BJ (cell line): ENCODE data around the gene UBXN2A. TPM values are rescaled to one million over a fixed set of nuclear protein-coding genes. Genes with fewer than 3 reads are reported as not detected.

Experiments
- CTCF ChIA-PET: fragments of 350-600 bp; formaldehyde crosslinking; extraction: SDS; loops from one replicate; lab custom pipeline; 2021; ENCODE audit warnings: antibody characterized with exemption, inconsistent platforms; lab: Yijun Ruan, JAX
- POLR2A ChIA-PET: fragments of 300-600 bp; sonication (Branson Sonifier 250); formaldehyde crosslinking; extraction: SDS; loops from one replicate; lab custom pipeline; 2021; ENCODE audit warnings: antibody characterized with exemption; lab: Charles Lee
- DNase-seq: peaks from one replicate; pipeline ENCODE4 v3.0.0-alpha.2; 2011; ENCODE audit warnings: low read depth
- H3K27me3 ChIP-seq: 2 replicates; pipeline ENCODE4 v1.6.0; 2011; ENCODE audit warnings: low read length; ENCODE audit not compliant: control insufficient read depth, insufficient read depth
- H3K36me3 ChIP-seq: 2 replicates; pipeline ENCODE4 v1.5.1; 2011; ENCODE audit warnings: low read length; ENCODE audit not compliant: control insufficient read depth, insufficient read depth
- H3K4me3 ChIP-seq: 2 replicates; pipeline ENCODE4 v1.5.1; 2011; ENCODE audit warnings: low read depth, mild to moderate bottlenecking, control low read depth, low read length
- polyA plus RNA-seq: library from polyadenylated mRNA; depleted of rRNA; stranded (reverse); fragments of >200 nt; gene quantifications from 2 replicates; pipeline ENCODE4 v1.2.3, GENCODE V29; 2011
- TF ChIP-seq, protein P1 (sequence below): IDR thresholded peaks from 2 replicates; pipeline ENCODE4 v1.5.1; 2011; ENCODE audit warnings: low read depth, mild to moderate bottlenecking, control low read depth, inconsistent platforms, low read length, moderate library complexity; ENCODE audit not compliant: insufficient read depth

UBXN2A gene
- polyA plus RNA-seq, 1 experiment = 5.8 TPM

DNA sequence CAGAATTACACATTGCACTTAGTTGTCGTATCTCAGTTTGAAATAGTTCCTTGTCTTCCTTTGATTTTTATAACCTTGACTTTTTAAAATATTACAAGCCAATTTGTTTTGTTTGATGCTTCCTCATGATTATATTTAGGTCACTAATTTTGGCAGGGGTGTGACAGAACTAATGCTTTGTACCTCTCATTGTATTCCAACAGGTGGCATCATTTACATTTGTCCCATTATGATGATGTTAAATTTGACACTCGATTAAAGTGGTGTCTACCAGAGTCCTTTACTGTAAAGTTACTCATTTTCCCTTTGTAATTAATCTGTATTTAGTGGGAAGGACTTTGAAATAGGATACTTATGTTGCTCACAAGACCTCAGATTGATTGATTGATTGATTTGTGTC is 48.1 kb downstream of the UBXN2A start:
- no peak for DNase-seq
- no peak overlapping the region for H3K4me3 ChIP-seq
- ChIA-PET CTCF (no interaction called here), POLR2A (no interaction called here)
- TF ChIP-seq, protein P1, sequence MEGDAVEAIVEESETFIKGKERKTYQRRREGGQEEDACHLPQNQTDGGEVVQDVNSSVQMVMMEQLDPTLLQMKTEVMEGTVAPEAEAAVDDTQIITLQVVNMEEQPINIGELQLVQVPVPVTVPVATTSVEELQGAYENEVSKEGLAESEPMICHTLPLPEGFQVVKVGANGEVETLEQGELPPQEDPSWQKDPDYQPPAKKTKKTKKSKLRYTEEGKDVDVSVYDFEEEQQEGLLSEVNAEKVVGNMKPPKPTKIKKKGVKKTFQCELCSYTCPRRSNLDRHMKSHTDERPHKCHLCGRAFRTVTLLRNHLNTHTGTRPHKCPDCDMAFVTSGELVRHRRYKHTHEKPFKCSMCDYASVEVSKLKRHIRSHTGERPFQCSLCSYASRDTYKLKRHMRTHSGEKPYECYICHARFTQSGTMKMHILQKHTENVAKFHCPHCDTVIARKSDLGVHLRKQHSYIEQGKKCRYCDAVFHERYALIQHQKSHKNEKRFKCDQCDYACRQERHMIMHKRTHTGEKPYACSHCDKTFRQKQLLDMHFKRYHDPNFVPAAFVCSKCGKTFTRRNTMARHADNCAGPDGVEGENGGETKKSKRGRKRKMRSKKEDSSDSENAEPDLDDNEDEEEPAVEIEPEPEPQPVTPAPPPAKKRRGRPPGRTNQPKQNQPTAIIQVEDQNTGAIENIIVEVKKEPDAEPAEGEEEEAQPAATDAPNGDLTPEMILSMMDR = peak; percentile 34; the same call in 1 of the 2 replicates
- no peaks in the 10 kb centered on the region; the same call in none of the 2 replicates for H3K36me3 ChIP-seq
- H3K27me3 ChIP-seq = no peaks in the 10 kb centered on the region

- ChIA-PET POLR2A (no interaction called here), CTCF (interaction anchor here (0.6 kb wide), 2 partner anchors 47 to 169 kb away, joined by 3 to 4 read pairs; no protein-coding TSS in a partner anchor)
- TF ChIP-seq, protein P1 = no peak
- Histone ChIP-seq H3K36me3 (no peaks in the 10 kb centered on the region), H3K4me3 (no peak overlapping the region), H3K27me3 (no peaks in the 10 kb centered on the region)
- no peak for DNase-seq
Observed at GRCh38 chr2:23992931-23993330, 52.7 kb downstream of the UBXN2A start.

DNA sequence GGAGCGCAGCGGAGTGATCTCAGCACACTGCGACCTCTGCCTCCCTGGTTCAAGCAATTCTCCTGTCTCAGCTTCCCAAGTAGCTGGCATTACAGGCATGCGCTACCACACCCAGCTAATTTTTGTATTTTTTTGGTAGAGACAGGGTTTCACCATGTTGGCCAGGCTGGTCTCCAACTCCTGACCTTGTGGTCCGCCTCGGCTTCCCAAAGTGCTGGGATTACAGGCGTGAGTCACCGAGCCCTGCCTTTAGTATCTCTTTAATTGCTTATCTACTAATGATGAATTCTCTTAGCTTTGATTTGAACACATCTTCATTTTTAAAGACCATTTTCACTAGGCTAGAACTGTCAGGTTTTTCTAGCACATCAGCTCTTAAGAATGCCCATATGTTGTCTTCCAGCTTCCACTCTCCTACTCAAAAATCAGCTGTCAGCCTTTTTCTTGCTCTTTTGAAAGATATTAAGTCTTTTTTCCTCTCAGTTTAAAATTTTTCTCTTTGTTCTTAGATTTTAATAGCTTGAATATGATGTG is 53.5 kb downstream of the UBXN2A start:
- ChIA-PET CTCF (no interaction called here), POLR2A (interaction anchor here (0.7 kb wide), 1 partner anchor 25 kb away, joined by 3 read pairs; no protein-coding TSS in a partner anchor)
- DNase-seq = no peak
- H3K36me3 ChIP-seq = no peaks in the 10 kb centered on the region
- TF ChIP-seq, protein P1 = no peak
- no peaks in the 10 kb centered on the region for H3K27me3 ChIP-seq
- H3K4me3 ChIP-seq = no peak overlapping the region

- ChIA-PET POLR2A (interaction anchor here (0.7 kb wide), 1 partner anchor 26 kb away, joined by 3 read pairs; no protein-coding TSS in a partner anchor), CTCF (no interaction called here)
- Histone ChIP-seq H3K27me3 (no peaks in the 10 kb centered on the region), H3K36me3 (no peaks in the 10 kb centered on the region), H3K4me3 (no peak overlapping the region)
- TF ChIP-seq, protein P1 = no peak
- no peak for DNase-seq
Observed at GRCh38 chr2:23994567-23994966, 54.3 kb downstream of the UBXN2A start.

DNA sequence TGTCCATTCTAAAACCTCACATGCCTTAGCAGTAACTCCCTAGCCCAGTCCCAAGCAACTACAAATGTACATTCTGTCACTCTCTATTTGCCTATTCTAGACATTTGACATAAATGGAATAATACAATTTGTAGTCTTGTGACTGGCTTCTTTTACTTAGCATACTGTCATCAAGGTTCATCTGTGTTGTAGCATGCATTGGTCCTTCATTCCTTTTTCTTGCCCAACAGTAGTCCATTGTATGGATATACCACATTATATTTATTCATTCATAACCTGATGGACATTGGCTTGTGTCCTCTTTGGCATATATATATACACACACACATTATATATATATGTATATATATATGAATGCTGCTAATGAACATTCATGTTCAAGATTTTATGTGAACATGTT is 67.4 kb downstream of the UBXN2A start:
- Histone ChIP-seq H3K4me3 (no peak overlapping the region), H3K27me3 (no peaks in the 10 kb centered on the region), H3K36me3 (no peaks in the 10 kb centered on the region)
- CTCF ChIA-PET = no interaction called here
- no peak for DNase-seq
- TF ChIP-seq, protein P1 = no peak
- POLR2A ChIA-PET = no interaction called here
